Tibial nerve (tissue), 4 donors: ENCODE results near the gene ERN1.

ENCODE experiments used
- CTCF ChIP-seq, 5 experiments: fragments of 200-600 bp in 3 of 5; fragments of 450-650 bp in 2 of 5; sonication (generic) in 3 of 5; IDR thresholded peaks; one replicate each; pipeline ENCODE4 v1.5.1; 2016 to 2019; ENCODE audit warnings: antibody characterized with exemption in 5 of 5, mild to moderate bottlenecking in 3 of 5, moderate library complexity in 2 of 5
- EP300 ChIP-seq, 2 donors: sonication (generic); formaldehyde crosslinking; IDR thresholded peaks; one replicate each; pipeline ENCODE4 v1.6.1; 2017; ENCODE audit warnings: antibody characterized with exemption in 2 of 2, mild to moderate bottlenecking in 1 of 2

GRCh38 chr17:64125937-64126336 lies 4.0 kb downstream of the ERN1 start:
- no peak for TF ChIP-seq CTCF (IDR thresholded peaks at IDR 0.05)
- TF ChIP-seq EP300 (IDR thresholded peaks at IDR 0.05) = no peak
